Activated T-helper 1 cell treated with anti-CD3 and anti-CD28 coated beads, Interleukin-2, amount 50 U/mL, for 16 hours (primary cell): Measurements from ENCODE around the gene TAX1BP1.

ENCODE experiments used
- DNase-seq, 2 donors: peaks; one replicate each; pipeline ENCODE4 v3.0.0-alpha.2; 2020; ENCODE audit warnings: low read depth in 1 of 2, low spot score in 1 of 2

TAX1BP1 gene

GRCh38 chr7:27777662-27778061 lies 37.7 kb downstream of the TAX1BP1 start:
- DNase-seq, result no peak

GRCh38 chr7:27779873-27780272 lies 39.9 kb downstream of the TAX1BP1 start:
- DNase-seq, result no peak

- DNase-seq, result no peak
These were observed 41.2 kb downstream of the TAX1BP1 start for GRCh38 chr7:27781188-27781587.

GRCh38 chr7:27782849-27783248 lies 42.9 kb downstream of the TAX1BP1 start:
- no peak for DNase-seq

GRCh38 chr7:27784399-27785053 lies 44.6 kb downstream of the TAX1BP1 start:
- DNase-seq, result no peak

- no peak for DNase-seq
These were observed 48.5 kb downstream of the TAX1BP1 start for GRCh38 chr7:27788437-27788836.

GRCh38 chr7:27793780-27794179 lies 53.8 kb downstream of the TAX1BP1 start:
- DNase-seq, result no peak

GRCh38 chr7:27795977-27796376 lies 56.0 kb downstream of the TAX1BP1 start:
- DNase-seq, result no peak

GRCh38 chr7:27799212-27799611 lies 59.2 kb downstream of the TAX1BP1 start:
- DNase-seq, result no peak

GRCh38 chr7:27802999-27803398 lies 63.0 kb downstream of the TAX1BP1 start:
- DNase-seq, result no peak

- DNase-seq, result no peak
These were observed 64.2 kb downstream of the TAX1BP1 start for GRCh38 chr7:27804139-27804538.

GRCh38 chr7:27808626-27809025 lies 68.7 kb downstream of the TAX1BP1 start:
- DNase-seq, result no peak

- no peak for DNase-seq
These were observed 70.2 kb downstream of the TAX1BP1 start for GRCh38 chr7:27810186-27810585.

- DNase-seq, result no peak
These were observed 72.7 kb downstream of the TAX1BP1 start for GRCh38 chr7:27812706-27813105.

- DNase-seq, result no peak
These were observed 82.3 kb downstream of the TAX1BP1 start for GRCh38 chr7:27822245-27822644.

GRCh38 chr7:27825891-27826290 lies 85.9 kb downstream of the TAX1BP1 start:
- no peak for DNase-seq

- no peak for DNase-seq
These were observed 86.4 kb downstream of the TAX1BP1 start for GRCh38 chr7:27826357-27826756.

GRCh38 chr7:27834179-27834921 lies 94.4 kb downstream of the TAX1BP1 start:
- no peak for DNase-seq

GRCh38 chr7:27835376-27835775 lies 95.4 kb downstream of the TAX1BP1 start:
- no peak for DNase-seq

- DNase-seq, result no peak
These were observed 96.6 kb downstream of the TAX1BP1 start for GRCh38 chr7:27836536-27836935.

- DNase-seq, result no peak
These were observed 99.1 kb downstream of the TAX1BP1 start for GRCh38 chr7:27839099-27839498.

GRCh38 chr7:27840313-27840712 lies 100.4 kb downstream of the TAX1BP1 start:
- no peak for DNase-seq
